GM21423 (cell line): ENCODE measurements around the gene MTG2.

Source experiments
- ATAC-seq: cut with Tn5 transposase; IDR thresholded peaks from one replicate; pipeline ENCODE4 v1.9.1; 2021; ENCODE audit warnings: mild to moderate bottlenecking, moderate library complexity; ENCODE audit not compliant: unreplicated experiment

The MTG2 gene

DNA sequence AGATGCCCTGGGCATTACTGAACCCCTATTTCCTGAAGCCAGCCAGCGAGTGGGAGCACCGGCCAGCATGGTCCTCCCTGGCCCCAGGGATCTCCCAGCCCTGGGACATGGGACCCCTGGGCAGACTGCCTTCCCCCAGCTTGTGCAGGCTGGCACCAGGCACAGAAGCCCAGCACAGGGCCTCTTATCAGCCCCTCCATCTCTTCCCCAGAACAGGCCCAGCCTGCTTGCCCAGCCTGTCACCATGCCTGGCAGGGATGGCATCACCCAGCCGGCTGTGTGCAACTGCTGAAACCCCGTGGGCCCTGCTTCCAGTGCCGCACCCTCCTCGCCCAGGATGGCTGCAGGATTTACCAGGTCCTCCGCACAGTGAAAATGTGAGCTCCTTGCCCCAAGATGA, 49.4 kb downstream of the MTG2 start:
- no peak for ATAC-seq

DNA sequence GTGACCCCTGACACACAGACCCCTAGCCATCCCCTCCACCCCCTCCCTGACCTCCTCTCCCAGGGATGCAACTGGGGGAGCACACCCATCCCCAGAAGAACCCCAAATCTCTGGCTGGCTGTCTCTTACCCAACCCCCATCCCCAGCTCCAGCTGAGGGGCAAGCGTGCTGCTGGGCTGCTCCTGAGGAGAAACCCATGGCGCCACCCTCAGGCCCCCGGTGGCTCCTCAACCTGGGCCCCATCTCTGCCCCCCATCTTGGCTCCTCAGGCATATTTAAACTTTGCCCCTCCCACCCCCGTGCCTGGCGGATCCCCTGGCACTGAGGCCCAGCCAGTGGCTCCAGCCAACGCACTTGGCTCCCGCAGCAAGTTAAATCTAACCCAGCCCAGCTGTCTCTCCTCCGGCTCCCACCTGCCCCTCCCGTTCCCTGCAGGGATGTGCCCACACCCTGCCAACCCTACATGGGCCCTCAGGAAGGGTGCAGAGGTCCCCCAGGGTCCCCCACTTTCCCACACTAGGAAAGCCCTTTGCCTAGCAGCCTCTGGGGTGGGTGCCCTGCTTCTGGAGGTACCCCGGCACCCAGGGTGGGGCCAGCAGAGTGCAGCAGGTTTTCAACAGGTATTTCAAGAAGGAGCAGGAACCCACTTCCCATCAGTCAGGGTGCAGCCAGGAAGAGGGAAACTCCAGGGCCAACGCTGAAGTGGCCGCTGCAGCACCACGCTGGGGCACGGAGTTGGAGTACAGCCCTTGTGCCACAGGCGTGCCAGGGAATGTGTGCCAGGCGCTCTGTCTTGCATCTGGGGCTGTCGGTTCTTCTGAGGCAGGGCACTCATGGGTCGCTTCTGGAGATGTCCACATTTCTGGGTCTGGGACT, 50.2 kb downstream of the MTG2 start:
- no peak for ATAC-seq

DNA sequence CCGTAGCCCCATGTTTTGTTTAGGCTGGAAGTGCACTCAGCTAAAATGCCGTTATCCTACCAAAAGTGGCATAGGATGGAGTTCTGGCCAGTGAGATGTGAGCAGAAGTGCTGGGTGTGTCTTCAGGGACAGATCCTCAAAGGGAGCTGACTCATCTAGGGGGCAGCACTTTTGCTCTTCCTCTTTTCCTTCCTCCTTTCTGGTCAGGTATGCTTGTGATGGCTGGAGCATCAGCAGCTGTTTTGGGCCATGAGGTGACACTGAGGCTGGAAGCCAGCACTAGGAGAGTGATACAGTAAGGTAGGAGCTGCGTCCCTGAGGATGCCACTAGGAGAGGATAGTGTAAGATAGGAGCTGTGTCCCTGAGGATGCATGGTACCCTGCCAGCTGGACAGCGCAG, 50.9 kb downstream of the MTG2 start:
- ATAC-seq, result no peak

DNA sequence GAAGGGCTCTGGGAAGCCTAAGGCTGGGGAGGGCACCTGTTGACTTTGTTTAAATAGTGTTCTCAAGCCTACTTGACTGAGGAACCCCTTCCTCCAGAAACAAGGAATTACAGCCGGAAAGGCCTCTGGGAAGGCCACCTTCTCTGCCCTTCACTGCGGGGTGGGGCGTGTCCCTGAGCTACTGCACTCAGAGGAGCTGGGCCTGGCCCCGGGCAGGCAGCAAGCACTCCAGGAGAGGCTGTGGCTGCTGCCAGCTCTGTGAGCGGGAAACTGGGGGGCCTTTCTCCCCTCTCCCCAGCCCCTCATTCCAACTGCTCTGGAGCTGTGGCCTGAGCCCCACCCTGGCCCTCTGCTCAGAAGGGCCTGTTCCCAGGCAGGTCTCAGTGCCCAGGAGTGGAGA, 51.5 kb downstream of the MTG2 start:
- no peak for ATAC-seq

DNA sequence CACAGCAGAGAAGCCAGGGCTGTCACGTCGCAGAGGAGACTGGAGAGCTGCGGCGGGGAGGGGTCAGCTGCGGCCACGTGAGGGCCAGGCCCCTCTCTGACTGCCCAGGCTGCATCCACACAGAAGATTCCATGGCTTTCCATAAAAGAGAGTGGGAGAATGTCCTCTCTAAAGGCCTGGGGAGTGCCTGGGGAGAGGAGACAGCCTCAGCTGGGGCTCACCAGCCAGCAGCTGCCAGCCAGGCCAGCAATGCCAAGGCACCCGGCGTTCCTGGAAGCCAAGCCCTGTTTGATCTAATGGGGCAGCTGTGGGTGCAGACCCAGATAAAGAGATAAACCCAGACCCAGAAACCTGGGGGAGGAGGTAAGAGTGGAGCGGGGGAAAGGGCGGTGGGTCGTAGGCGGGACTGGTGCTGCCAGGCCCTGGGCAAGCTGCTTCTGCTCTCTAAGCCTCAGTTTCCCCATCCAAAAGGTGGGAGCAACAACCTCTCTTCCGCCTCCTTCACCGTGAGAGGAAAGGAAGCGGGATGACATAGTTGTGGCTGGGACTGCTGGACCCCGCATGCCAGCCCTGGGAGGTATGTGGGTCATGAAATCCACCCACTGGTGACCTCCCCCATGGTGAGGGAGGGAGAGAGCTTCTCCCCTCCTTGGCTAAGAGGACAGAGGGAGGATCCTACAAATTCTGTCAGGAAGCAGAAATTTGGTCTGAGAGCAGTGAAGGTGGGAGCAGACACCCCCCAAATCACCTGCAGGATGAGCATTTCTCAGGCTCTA, 52.4 kb downstream of the MTG2 start:
- no peak for ATAC-seq

DNA sequence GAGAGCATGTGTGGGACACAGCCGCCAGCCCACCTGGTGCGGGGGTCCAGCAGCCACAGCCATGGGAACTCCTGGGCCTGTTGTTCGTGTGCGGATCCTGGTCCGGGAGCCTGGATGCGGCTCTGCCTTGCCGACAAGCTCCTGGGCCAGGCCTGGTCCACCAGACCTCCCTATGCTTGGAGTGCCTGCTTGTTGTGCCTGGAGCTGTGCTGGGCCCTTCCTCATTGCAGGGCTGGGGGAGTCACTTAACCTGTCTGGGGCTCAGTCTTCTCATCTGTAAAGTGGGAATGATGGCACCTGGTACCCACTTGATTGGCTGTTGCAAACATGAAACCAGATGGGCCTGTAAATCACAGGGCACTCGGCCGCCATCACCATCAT, 52.9 kb downstream of the MTG2 start:
- ATAC-seq, result no peak

DNA sequence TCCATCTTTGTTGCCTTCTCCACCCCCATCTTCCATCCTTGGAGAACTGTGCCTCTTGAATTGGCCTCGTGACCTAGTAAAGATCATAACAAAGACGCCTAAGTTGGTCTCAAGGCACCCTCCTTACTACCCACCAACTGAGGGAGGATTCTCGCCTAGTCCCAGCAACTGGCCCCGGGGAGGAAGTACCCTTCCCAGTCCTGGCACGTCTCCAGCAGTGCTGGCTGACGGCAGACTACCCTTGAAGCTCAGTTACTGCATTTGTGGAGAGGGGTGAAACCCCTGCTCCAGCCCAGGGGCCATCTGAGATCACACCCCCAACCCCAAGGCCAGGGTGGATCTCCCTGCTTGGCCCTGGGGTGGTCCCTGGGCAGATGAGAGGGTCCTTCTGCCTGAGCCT, 53.4 kb downstream of the MTG2 start:
- no peak for ATAC-seq

DNA sequence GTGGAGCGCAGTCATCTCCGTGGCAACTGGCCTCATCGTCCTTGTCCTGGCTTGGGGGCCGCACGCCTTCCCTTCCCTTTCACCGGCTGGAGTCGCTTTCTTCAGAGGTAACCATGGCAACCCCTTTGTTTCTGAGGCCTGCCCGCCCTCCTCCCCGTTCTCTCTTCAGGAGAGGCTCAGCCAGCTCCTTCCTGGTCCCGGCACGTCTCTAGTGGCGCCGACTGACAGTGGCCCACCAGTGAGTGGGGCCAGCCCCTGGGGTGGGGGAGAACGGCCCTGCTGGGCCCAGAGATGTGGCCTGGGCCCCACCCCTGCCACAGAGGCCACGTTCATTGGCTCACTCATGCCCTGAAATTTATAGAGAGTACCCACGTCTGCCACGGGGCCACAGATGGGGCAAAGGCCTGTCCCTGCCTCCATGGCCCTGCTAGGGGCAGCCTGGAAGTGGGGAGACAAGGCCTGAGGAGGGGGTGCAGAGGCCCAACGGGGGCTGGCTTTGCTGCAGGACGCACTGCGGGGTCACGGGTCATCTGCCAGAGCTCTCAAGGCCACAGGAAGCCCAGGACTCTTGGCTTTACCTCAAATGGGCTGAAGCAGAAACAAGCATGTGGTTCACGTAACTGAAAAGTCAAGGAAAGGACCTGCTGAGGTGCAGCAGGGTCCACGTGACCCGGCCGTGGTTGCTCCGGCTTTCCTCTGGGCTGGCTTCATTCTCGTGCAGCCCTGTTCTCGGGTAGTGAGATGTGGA, 54.1 kb downstream of the MTG2 start:
- ATAC-seq, result no peak

GRCh38 chr20:62237514-62237800, 54.6 kb downstream of the MTG2 start:
- ATAC-seq, result no peak

- peak; percentile 98 for ATAC-seq
Measured at GRCh38 chr20:62237801-62238568, 55.2 kb downstream of the MTG2 start, which contains the start of gene OSBPL2. Gene OSBPL2, plus strand, starts transcription at chr20:62238521. Its CDS starts 17,664 bp downstream, at chr20:62256185.

GRCh38 chr20:62238569-62239277, 55.9 kb downstream of the MTG2 start:
- ATAC-seq, result peak; percentile 10

GRCh38 chr20:62239278-62239879, 56.6 kb downstream of the MTG2 start:
- no peak for ATAC-seq

DNA sequence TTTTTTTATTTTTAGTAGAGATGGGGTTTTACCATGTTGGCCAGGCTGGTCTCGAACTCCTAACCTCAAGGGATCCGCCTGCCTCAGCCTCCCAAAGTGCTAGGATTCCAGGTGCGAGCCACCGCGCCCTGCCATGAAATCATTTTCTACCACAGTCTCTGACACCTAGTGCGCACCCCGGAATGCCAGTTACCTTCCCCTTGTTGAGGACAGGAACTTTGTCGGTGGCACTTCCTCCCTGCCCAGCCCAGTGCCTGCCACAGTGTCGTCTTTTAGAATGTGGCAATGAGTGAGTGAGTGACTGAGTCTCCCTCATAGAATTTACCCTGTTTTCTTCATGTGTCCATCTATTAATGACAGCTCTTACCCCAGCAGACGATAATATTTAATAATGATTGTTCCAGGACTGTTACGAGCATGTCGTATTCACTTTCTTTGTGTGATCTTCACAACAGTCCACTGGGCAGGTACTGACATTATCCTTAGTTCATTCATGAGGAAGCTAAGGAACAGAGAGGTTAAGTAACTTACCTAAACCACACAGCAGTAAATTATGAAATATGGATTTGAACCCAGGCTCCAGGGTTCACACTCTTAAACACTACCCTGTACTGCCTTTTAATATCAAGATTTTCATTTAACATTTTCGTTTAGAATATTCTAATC, 57.3 kb downstream of the MTG2 start:
- ATAC-seq, result no peak

- no peak for ATAC-seq
Measured at GRCh38 chr20:62241506-62241905, 58.7 kb downstream of the MTG2 start.

DNA sequence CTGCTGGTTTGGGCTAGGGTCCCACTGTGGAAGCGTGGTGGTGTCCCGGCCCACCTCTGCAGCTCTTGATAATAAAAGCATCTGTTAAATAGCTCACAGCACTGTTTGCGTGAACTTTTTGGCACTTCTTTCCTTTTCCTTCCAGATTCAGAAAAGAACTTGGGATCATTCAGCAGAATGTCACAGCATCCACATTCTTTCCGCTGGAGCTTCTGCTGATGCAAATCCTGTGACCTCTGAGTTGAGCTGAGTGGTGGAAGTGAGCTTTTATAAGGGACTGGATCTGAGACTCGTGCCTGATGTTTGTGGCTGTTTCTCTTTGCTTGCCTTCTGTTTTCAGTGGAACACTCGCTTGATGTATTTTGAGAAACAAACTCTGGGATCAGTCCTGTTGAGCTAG, 59.3 kb downstream of the MTG2 start:
- no peak for ATAC-seq

DNA sequence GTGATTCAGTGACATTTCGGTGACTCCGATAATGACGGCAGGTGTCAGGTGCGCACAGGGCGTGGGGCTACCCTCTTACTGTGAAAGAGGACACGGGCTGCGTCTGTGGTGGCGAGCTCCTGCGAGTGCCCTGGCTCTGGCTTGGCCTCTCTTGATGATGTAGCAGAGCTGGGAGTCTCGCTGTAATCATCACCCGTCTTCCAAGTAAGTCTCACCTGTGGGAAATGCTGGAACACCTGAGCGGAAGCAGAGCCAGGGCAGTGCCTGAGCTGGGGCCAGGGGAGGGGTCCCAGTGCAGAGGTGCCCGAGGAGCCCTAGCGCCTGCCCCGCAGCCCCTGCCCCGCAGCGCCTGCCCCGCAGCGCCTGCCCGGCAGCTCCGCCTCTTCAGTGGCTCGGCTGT, 60.3 kb downstream of the MTG2 start:
- ATAC-seq, result no peak

- ATAC-seq, result no peak
Measured at GRCh38 chr20:62243906-62244515, 61.2 kb downstream of the MTG2 start.

DNA sequence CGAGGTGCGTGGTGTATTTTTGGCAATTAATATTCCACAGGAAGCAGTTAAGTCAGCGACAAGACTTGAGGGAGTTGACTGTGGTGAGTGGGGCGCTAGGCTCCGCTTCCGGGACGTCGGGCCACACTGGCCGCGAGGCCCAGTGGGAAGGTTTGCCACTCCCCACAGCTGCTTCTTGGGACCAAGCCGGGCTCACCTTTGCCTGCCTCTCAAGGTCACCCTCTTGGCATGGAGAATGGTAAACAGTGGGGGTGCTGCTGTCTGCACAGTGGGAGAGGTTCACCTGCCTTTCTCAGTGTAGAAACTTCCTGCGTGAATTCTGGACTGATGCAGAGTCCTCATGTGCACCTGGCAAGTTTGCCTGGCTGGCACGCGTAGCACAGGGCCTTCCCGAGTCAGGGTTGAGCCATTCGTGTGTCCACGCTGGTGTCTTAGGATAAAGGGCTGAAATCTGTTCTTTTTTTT, 61.8 kb downstream of the MTG2 start:
- ATAC-seq, result no peak

DNA sequence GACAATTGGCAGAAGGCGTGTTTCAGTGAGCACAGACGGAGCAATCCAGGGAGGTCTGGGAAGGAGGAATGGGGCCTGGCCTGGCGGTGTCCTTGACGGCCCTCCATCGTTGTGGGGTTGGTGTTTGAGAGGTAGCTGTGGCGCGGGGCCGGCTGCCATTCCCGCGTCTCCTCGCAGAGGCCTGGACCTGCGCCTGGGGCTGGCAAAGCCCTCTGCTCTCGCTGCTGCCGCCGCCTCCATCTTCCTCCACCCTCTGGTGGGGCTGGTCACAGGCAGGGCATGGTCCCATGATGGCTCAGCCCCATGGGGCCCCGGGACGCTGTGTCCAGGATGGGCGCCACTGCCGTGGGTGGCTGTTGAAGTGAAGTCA, 63.1 kb downstream of the MTG2 start:
- ATAC-seq, result no peak
